Vagina (tissue), 2 donors: Measurements from ENCODE around the gene ZNF195.
A peak's percentile ranks its signal among the peaks of the same experiment; 100 is the strongest.

Source experiments
- CTCF ChIP-seq, 3 experiments: fragments of 450-650 bp in 2 of 3; fragments of 200-600 bp in 1 of 3; sonication (generic) in 1 of 3; IDR thresholded peaks; one replicate each; pipeline ENCODE4 v1.5.1; 2017 to 2019; ENCODE audit warnings: antibody characterized with exemption in 3 of 3, mild to moderate bottlenecking in 2 of 3, moderate library complexity in 2 of 3
- POLR2A ChIP-seq, 2 donors: fragments of 450-650 bp; IDR thresholded peaks; one replicate each; pipeline ENCODE4 v1.6.1; 2017; ENCODE audit warnings: antibody characterized with exemption in 2 of 2, mild to moderate bottlenecking in 2 of 2, moderate library complexity in 2 of 2
- POLR2AphosphoS5 ChIP-seq, 2 donors: sonication (generic); formaldehyde crosslinking; IDR thresholded peaks; one replicate each; pipeline ENCODE4 v1.9.0; 2017; ENCODE audit warnings: antibody characterized with exemption in 2 of 2, mild to moderate bottlenecking in 2 of 2, low read depth in 1 of 2; ENCODE audit not compliant: insufficient read depth in 1 of 2

GRCh38 chr11:3378426-3379423, at the start of gene ZNF195:
- no peak for TF ChIP-seq POLR2A (IDR thresholded peaks at IDR 0.05)
- TF ChIP-seq CTCF (IDR thresholded peaks at IDR 0.05) = no peak
- TF ChIP-seq POLR2AphosphoS5 (IDR thresholded peaks at IDR 0.05; ENCODE audit: insufficient read depth in 1 of 2, low read depth in 1 of 2) = peak; percentile 84 to 88
